Measurements from ENCODE around the gene CCDC149.

Gene CCDC149

GRCh38 chr4:24881508-24882196 lies 31.2 kb downstream of the CCDC149 start:
- DNase-seq (ENCODE audit: low read depth in 2 of 2): no peak

- DNase-seq (ENCODE audit: low read depth in 2 of 2): no peak
Measured at GRCh38 chr4:24880186-24880585, 32.7 kb downstream of the CCDC149 start.

- DNase-seq (ENCODE audit: low read depth in 2 of 2): no peak
Measured at GRCh38 chr4:24878636-24879016, 34.2 kb downstream of the CCDC149 start.

- no peak for DNase-seq (ENCODE audit: low read depth in 2 of 2)
Measured at GRCh38 chr4:24877868-24878635, 34.8 kb downstream of the CCDC149 start.

GRCh38 chr4:24876431-24876830 lies 36.4 kb downstream of the CCDC149 start:
- DNase-seq (ENCODE audit: low read depth in 2 of 2): no peak

GRCh38 chr4:24872720-24873119 lies 40.1 kb downstream of the CCDC149 start:
- DNase-seq (ENCODE audit: low read depth in 2 of 2): no peak

- DNase-seq (ENCODE audit: low read depth in 2 of 2): no peak
Measured at GRCh38 chr4:24871210-24871609, 41.6 kb downstream of the CCDC149 start.

- DNase-seq (ENCODE audit: low read depth in 2 of 2): no peak
Measured at GRCh38 chr4:24867766-24868296, 45.0 kb downstream of the CCDC149 start.

- no peak for DNase-seq (ENCODE audit: low read depth in 2 of 2)
Measured at GRCh38 chr4:24867251-24867650, 45.6 kb downstream of the CCDC149 start.

GRCh38 chr4:24865401-24865800 lies 47.4 kb downstream of the CCDC149 start:
- no peak for DNase-seq (ENCODE audit: low read depth in 2 of 2)

- DNase-seq (ENCODE audit: low read depth in 2 of 2): no peak
Measured at GRCh38 chr4:24863799-24864198, 49.0 kb downstream of the CCDC149 start.

- DNase-seq (ENCODE audit: low read depth in 2 of 2): no peak
Measured at GRCh38 chr4:24862073-24862751, 50.6 kb downstream of the CCDC149 start.

GRCh38 chr4:24858550-24858949 lies 54.3 kb downstream of the CCDC149 start:
- DNase-seq (ENCODE audit: low read depth in 2 of 2): no peak

- DNase-seq (ENCODE audit: low read depth in 2 of 2): no peak
Measured at GRCh38 chr4:24858026-24858425, 54.8 kb downstream of the CCDC149 start.

GRCh38 chr4:24856586-24856985 lies 56.3 kb downstream of the CCDC149 start:
- no peak for DNase-seq (ENCODE audit: low read depth in 2 of 2)

- no peak for DNase-seq (ENCODE audit: low read depth in 2 of 2)
Measured at GRCh38 chr4:24855741-24856140, 57.1 kb downstream of the CCDC149 start.

GRCh38 chr4:24853142-24853541 lies 59.7 kb downstream of the CCDC149 start:
- no peak for DNase-seq (ENCODE audit: low read depth in 2 of 2)

- DNase-seq (ENCODE audit: low read depth in 2 of 2): no peak
Measured at GRCh38 chr4:24850674-24851073, 62.2 kb downstream of the CCDC149 start.

- DNase-seq (ENCODE audit: low read depth in 2 of 2): no peak
Measured at GRCh38 chr4:24849756-24850155, 63.1 kb downstream of the CCDC149 start.

GRCh38 chr4:24849351-24849750 lies 63.5 kb downstream of the CCDC149 start:
- DNase-seq (ENCODE audit: low read depth in 2 of 2): no peak

- no peak for DNase-seq (ENCODE audit: low read depth in 2 of 2)
Measured at GRCh38 chr4:24846716-24847115, 66.1 kb downstream of the CCDC149 start.

- no peak for DNase-seq (ENCODE audit: low read depth in 2 of 2)
Measured at GRCh38 chr4:24845902-24846301, 66.9 kb downstream of the CCDC149 start.

GRCh38 chr4:24845132-24845531 lies 67.7 kb downstream of the CCDC149 start:
- no peak for DNase-seq (ENCODE audit: low read depth in 2 of 2)

Measured in stimulated activated CD8-positive, alpha-beta memory T cell treated with anti-CD3 and anti-CD28 coated beads, Interleukin-2, amount 100 ng/mL, for 48 hours (primary cell).